Neural cell (in vitro differentiated cells): Measurements from ENCODE around the gene LMAN2. TPM values are rescaled to one million over a fixed set of nuclear protein-coding genes. Genes with fewer than 3 reads are reported as not detected.

Experiments used
- H2AFZ ChIP-seq: fragments of 200-600, 300-800 bp; sonication (generic), shearing (Covaris generic); 2 replicates; pipeline ENCODE4 v1.6.0; 2014; ENCODE audit warnings: low read depth, mild to moderate bottlenecking, antibody characterized with exemption, low read length, moderate library complexity
- H3F3A ChIP-seq: fragments of 200-600 bp; shearing (Covaris generic); 2 replicates; pipeline ENCODE4 v1.6.1; 2016; ENCODE audit warnings: mild to moderate bottlenecking, moderate library complexity, mixed read lengths, antibody characterized with exemption, low read length; ENCODE audit not compliant: insufficient read depth, poor library complexity, severe bottlenecking
- H3K27ac ChIP-seq: fragments of 200-600, 300-800 bp; sonication (generic), shearing (Covaris generic); 2 replicates; pipeline ENCODE4 v1.5.1; 2014; ENCODE audit warnings: mild to moderate bottlenecking, low read length, moderate library complexity
- H3K27me3 ChIP-seq: fragments of 300-800, 200-600 bp; sonication (generic), shearing (Covaris generic); 2 replicates; pipeline ENCODE4 v1.6.0; 2014; ENCODE audit warnings: mild to moderate bottlenecking, low read depth, low read length, moderate library complexity; ENCODE audit not compliant: insufficient read depth
- H3K36me3 ChIP-seq: fragments of 300-800, 200-600 bp; sonication (generic), shearing (Covaris generic); 2 replicates; pipeline ENCODE4 v1.5.1; 2014; ENCODE audit warnings: mild to moderate bottlenecking, antibody characterized with exemption, low read length, moderate library complexity; ENCODE audit not compliant: insufficient read depth
- H3K4me2 ChIP-seq: fragments of 300-800, 200-600 bp; sonication (generic), shearing (Covaris generic); 2 replicates; pipeline ENCODE4 v1.6.0; 2014; ENCODE audit warnings: mild to moderate bottlenecking, low read length
- H3K4me3 ChIP-seq: fragments of 300-800, 200-600 bp; sonication (generic), shearing (Covaris generic); 2 replicates; pipeline ENCODE4 v1.5.1; 2014; ENCODE audit warnings: mild to moderate bottlenecking, low read length, moderate library complexity
- H3K79me2 ChIP-seq: fragments of 200-600 bp; shearing (Covaris generic); replicated peaks from 2 replicates; pipeline ENCODE4 v1.6.0; 2014; ENCODE audit warnings: mild to moderate bottlenecking, low read length, moderate library complexity; ENCODE audit not compliant: insufficient read depth
- H3K9ac ChIP-seq: fragments of 300-800, 200-600 bp; sonication (generic), shearing (Covaris generic); 2 replicates; pipeline ENCODE4 v1.6.1; 2016; ENCODE audit warnings: mild to moderate bottlenecking, low read length, mixed read lengths
- H3K9me2 ChIP-seq: fragments of 200-600 bp; shearing (Covaris generic); 2 replicates; pipeline ENCODE4 v1.6.1; 2016; ENCODE audit warnings: mild to moderate bottlenecking, low read length, mixed read lengths; ENCODE audit not compliant: insufficient read depth
- H3K9me3 ChIP-seq: fragments of 200-600, 300-800 bp; sonication (generic), shearing (Covaris generic); 2 replicates; pipeline ENCODE4 v1.6.1; 2016; ENCODE audit warnings: mild to moderate bottlenecking, mixed run types, low read length, moderate library complexity, mixed read lengths
- H4K20me1 ChIP-seq: fragments of 200-600 bp; shearing (Covaris generic); 2 replicates; pipeline ENCODE4 v1.6.1; 2016; ENCODE audit warnings: mild to moderate bottlenecking, mixed run types; ENCODE audit not compliant: insufficient read depth
- CTCF ChIP-seq: fragments of 450-650 bp; IDR thresholded peaks from 2 replicates; pipeline ENCODE4 v1.5.1; 2014; ENCODE audit warnings: antibody characterized with exemption, mild to moderate bottlenecking, moderate library complexity; ENCODE audit not compliant: poor library complexity, severe bottlenecking
- EP300 ChIP-seq: fragments of 450-650 bp; conservative IDR thresholded peaks from 2 replicates; pipeline ENCODE4 v1.6.1; 2014; ENCODE audit warnings: antibody characterized with exemption, mild to moderate bottlenecking, moderate library complexity; ENCODE audit not compliant: poor library complexity, severe bottlenecking
- MXI1 ChIP-seq: fragments of 450-650 bp; conservative IDR thresholded peaks from 2 replicates; pipeline ENCODE4 v1.6.1; 2014; ENCODE audit warnings: antibody characterized with exemption, mild to moderate bottlenecking; ENCODE audit not compliant: poor library complexity, severe bottlenecking
- POLR2AphosphoS5 ChIP-seq: IDR thresholded peaks from 2 replicates; pipeline ENCODE4 v1.6.1; 2012
- REST ChIP-seq: IDR thresholded peaks from 2 replicates; pipeline ENCODE4 v1.6.1; 2012; ENCODE audit warnings: borderline replicate concordance
- TAF1 ChIP-seq: IDR thresholded peaks from 2 replicates; pipeline ENCODE4 v1.6.1; 2012; ENCODE audit warnings: low read depth
- polyA plus RNA-seq: library from polyadenylated mRNA; depleted of rRNA; stranded (reverse); fragments of >200 nt; gene quantifications from 2 replicates; pipeline ENCODE4 v1.2.3, GENCODE V29; 2014

The LMAN2 gene
- polyA plus RNA-seq, 1 donor from 2014 or later: 155 TPM

- Histone ChIP-seq H2AFZ (no peak overlapping the region), H3F3A (no peaks in the 10 kb centered on the region), H3K27ac (no peak overlapping the region), H3K4me2 (no peak overlapping the region), H4K20me1 (no peaks in the 10 kb centered on the region), H3K36me3 (no peaks in the 10 kb centered on the region), H3K27me3 (no peaks in the 10 kb centered on the region), H3K9me3 (no peaks in the 10 kb centered on the region), H3K4me3 (no peak overlapping the region), H3K9ac (no peak overlapping the region), H3K79me2 (no peaks in the 10 kb centered on the region), H3K9me2 (no peaks in the 10 kb centered on the region)
- TF ChIP-seq TAF1 (no peak), CTCF (no peak)
These were observed 57.5 kb downstream of the LMAN2 start for GRCh38 chr5:177293819-177294581.

- H3K27ac ChIP-seq: no peak overlapping the region
These were observed 59.7 kb downstream of the LMAN2 start for GRCh38 chr5:177291735-177292134.

More at GRCh38 chr5:177291735-177292134, 59.7 kb downstream of the LMAN2 start:
- Histone ChIP-seq H3K27me3 (no peaks in the 10 kb centered on the region), H3K9me3 (no peaks in the 10 kb centered on the region), H3K9ac (no peak overlapping the region), H3F3A (no peaks in the 10 kb centered on the region), H3K9me2 (no peaks in the 10 kb centered on the region), H3K36me3 (no peaks in the 10 kb centered on the region), H3K4me3 (no peak overlapping the region), H4K20me1 (no peaks in the 10 kb centered on the region), H2AFZ (no peak overlapping the region), H3K4me2 (no peak overlapping the region), H3K79me2 (no peaks in the 10 kb centered on the region)
- TF ChIP-seq TAF1 (no peak), MXI1 (no peak), POLR2AphosphoS5 (no peak), REST (no peak), EP300 (no peak)
